Neural progenitor cell (in vitro differentiated cells): ENCODE data around the gene GALE.

Source experiments
- CTCF ChIP-seq: fragments of 200-600 bp; sonication (generic); IDR thresholded peaks from 2 replicates; pipeline ENCODE4 v1.5.1; 2017; ENCODE audit warnings: antibody characterized with exemption, mild to moderate bottlenecking
- EZH2 ChIP-seq: fragments of 200-600 bp; sonication (generic); IDR thresholded peaks from 2 replicates; pipeline ENCODE4 v1.6.1; 2017; ENCODE audit warnings: antibody characterized with exemption, mild to moderate bottlenecking, moderate library complexity
- EZH2phosphoT487 ChIP-seq: fragments of 200-600 bp; sonication (generic); IDR thresholded peaks from 2 replicates; pipeline ENCODE4 v1.6.1; 2017; ENCODE audit warnings: antibody characterized with exemption

- TF ChIP-seq CTCF (no peak), EZH2phosphoT487 (no peak), EZH2 (no peak)
These were observed 15.8 kb upstream of the GALE start for GRCh38 chr1:23816361-23816760.
